ENCODE measurements around the gene NOS1AP.

DNA sequence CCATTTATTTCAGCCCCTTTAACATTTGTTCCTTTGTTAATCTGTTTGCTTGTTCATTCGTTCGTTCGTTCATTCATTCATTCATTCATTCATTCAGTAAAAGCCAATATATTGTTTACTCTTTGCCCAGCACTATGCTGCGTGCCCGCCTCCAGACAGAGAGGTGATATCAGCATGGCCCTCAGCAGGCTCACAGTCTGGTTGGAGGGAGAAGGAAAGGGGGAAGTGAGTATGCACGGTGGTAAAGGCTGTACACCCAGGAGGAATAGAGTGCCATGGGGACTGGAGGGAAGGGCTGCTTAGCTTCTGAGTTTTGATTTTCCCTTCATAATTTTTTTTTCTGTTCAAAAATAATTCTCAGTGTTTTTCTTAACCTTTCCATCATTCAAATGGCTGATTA lies 144.7 kb downstream of the NOS1AP start:
- TF ChIP-seq, protein P1, sequence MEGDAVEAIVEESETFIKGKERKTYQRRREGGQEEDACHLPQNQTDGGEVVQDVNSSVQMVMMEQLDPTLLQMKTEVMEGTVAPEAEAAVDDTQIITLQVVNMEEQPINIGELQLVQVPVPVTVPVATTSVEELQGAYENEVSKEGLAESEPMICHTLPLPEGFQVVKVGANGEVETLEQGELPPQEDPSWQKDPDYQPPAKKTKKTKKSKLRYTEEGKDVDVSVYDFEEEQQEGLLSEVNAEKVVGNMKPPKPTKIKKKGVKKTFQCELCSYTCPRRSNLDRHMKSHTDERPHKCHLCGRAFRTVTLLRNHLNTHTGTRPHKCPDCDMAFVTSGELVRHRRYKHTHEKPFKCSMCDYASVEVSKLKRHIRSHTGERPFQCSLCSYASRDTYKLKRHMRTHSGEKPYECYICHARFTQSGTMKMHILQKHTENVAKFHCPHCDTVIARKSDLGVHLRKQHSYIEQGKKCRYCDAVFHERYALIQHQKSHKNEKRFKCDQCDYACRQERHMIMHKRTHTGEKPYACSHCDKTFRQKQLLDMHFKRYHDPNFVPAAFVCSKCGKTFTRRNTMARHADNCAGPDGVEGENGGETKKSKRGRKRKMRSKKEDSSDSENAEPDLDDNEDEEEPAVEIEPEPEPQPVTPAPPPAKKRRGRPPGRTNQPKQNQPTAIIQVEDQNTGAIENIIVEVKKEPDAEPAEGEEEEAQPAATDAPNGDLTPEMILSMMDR (conservative IDR thresholded peaks at IDR 0.05 in 1 of 2, IDR thresholded peaks at IDR 0.05 in 1 of 2; ENCODE audit: extremely low read depth in 1 of 2, insufficient read depth in 1 of 2, low read depth in 1 of 2, low read length in 2 of 2) = no peak
- no peak for TF ChIP-seq EZH2 (IDR thresholded peaks at IDR 0.05; ENCODE audit: borderline replicate concordance, low read length)
